H9 (cell line): ENCODE results near the gene TMEM125. TPM values are rescaled to one million over a fixed set of nuclear protein-coding genes. Genes with fewer than 3 reads are reported as not detected.

Experiments used
- DNase-seq: peaks from one replicate; pipeline ENCODE4 v3.0.0-alpha.2; 2017
- H2AFZ ChIP-seq: one replicate; pipeline ENCODE4 v1.6.1; 2013; ENCODE audit warnings: mild to moderate bottlenecking, low read length, control low read depth, moderate library complexity
- H2AK5ac ChIP-seq: 2 replicates; pipeline ENCODE4 v1.6.1; 2013; ENCODE audit warnings: low read length, control low read depth, mixed read lengths; ENCODE audit not compliant: insufficient read length
- H2BK120ac ChIP-seq: one replicate; pipeline ENCODE4 v1.6.1; 2013; ENCODE audit warnings: low read depth, mild to moderate bottlenecking, low read length, control low read depth, inconsistent platforms; ENCODE audit not compliant: poor library complexity, severe bottlenecking
- H2BK12ac ChIP-seq: 2 replicates; pipeline ENCODE4 v1.6.1; 2013; ENCODE audit warnings: low read length, control low read depth, mixed read lengths, low read depth; ENCODE audit not compliant: insufficient read length
- H2BK15ac ChIP-seq: 2 replicates; pipeline ENCODE4 v1.6.1; 2013; ENCODE audit warnings: low read depth, low read length, control low read depth
- H2BK20ac ChIP-seq: one replicate; pipeline ENCODE4 v1.6.1; 2013; ENCODE audit warnings: low read depth, mild to moderate bottlenecking, low read length, control low read depth, inconsistent platforms; ENCODE audit not compliant: poor library complexity, severe bottlenecking
- H2BK5ac ChIP-seq: 2 replicates; pipeline ENCODE4 v1.6.1; 2013; ENCODE audit warnings: low read length, control low read depth, mixed read lengths; ENCODE audit not compliant: insufficient read length
- H3K14ac ChIP-seq: 2 replicates; pipeline ENCODE4 v1.6.1; 2013; ENCODE audit warnings: low read length, control low read depth; ENCODE audit not compliant: insufficient read depth
- H3K18ac ChIP-seq: 2 replicates; pipeline ENCODE4 v1.6.1; 2013; ENCODE audit warnings: low read depth, mild to moderate bottlenecking, mixed read lengths, low read length, control low read depth; ENCODE audit not compliant: insufficient read length
- H3K23ac ChIP-seq: 2 replicates; pipeline ENCODE4 v1.6.1; 2013; ENCODE audit warnings: low read length, control low read depth, mixed read lengths, low read depth; ENCODE audit not compliant: insufficient read length
- H3K23me2 ChIP-seq: 2 replicates; pipeline ENCODE4 v1.6.1; 2013; ENCODE audit warnings: low read depth, mild to moderate bottlenecking, mixed read lengths, low read length, control low read depth; ENCODE audit not compliant: insufficient read length, poor library complexity, severe bottlenecking
- H3K27ac ChIP-seq: 2 replicates; pipeline ENCODE4 v1.5.1; 2013; ENCODE audit warnings: low read length, control low read depth, mixed read lengths, low read depth; ENCODE audit not compliant: insufficient read length
- H3K27me3 ChIP-seq: 2 replicates; pipeline ENCODE4 v1.6.1; 2013; ENCODE audit warnings: low read length, control low read depth, inconsistent platforms; ENCODE audit not compliant: insufficient read depth
- H3K4ac ChIP-seq: 2 replicates; pipeline ENCODE4 v1.6.1; 2013; ENCODE audit warnings: low read depth, mild to moderate bottlenecking, control low read depth, inconsistent platforms, low read length, moderate library complexity
- H3K4me1 ChIP-seq: 2 replicates; pipeline ENCODE4 v1.6.1; 2013; ENCODE audit warnings: low read length, control low read depth, inconsistent platforms; ENCODE audit not compliant: insufficient read depth
- H3K4me2 ChIP-seq: 2 replicates; pipeline ENCODE4 v1.6.1; 2013; ENCODE audit warnings: low read length, control low read depth, mixed read lengths; ENCODE audit not compliant: insufficient read length, insufficient read depth
- H3K56ac ChIP-seq: 2 replicates; pipeline ENCODE4 v1.6.1; 2013; ENCODE audit warnings: low read depth, mild to moderate bottlenecking, mixed read lengths, low read length, control low read depth; ENCODE audit not compliant: insufficient read length
- H3K79me1 ChIP-seq: 2 replicates; pipeline ENCODE4 v1.6.1; 2013; ENCODE audit warnings: low read depth, mild to moderate bottlenecking, moderate library complexity, low read length, control low read depth, inconsistent platforms; ENCODE audit not compliant: insufficient read depth, poor library complexity, severe bottlenecking
- H3K79me2 ChIP-seq: 2 replicates; pipeline ENCODE4 v1.6.1; 2013; ENCODE audit warnings: low read length, control low read depth, inconsistent platforms; ENCODE audit not compliant: insufficient read depth
- H3K9ac ChIP-seq: 2 replicates; pipeline ENCODE4 v1.6.1; 2013; ENCODE audit warnings: low read length, control low read depth, mixed read lengths; ENCODE audit not compliant: insufficient read length; ENCODE audit errors: extremely low read depth
- H3K9me3 ChIP-seq: one replicate; pipeline ENCODE4 v1.6.1; 2013; ENCODE audit warnings: low read depth, low read length, inconsistent platforms; ENCODE audit not compliant: control insufficient read depth
- H3T11ph ChIP-seq: one replicate; pipeline ENCODE4 v1.6.1; 2013; ENCODE audit warnings: mild to moderate bottlenecking, low read length, control low read depth, inconsistent platforms
- H4K20me1 ChIP-seq: one replicate; pipeline ENCODE4 v1.6.1; 2013; ENCODE audit not compliant: control insufficient read depth, insufficient read length, insufficient read depth
- H4K5ac ChIP-seq: 2 replicates; pipeline ENCODE4 v1.6.1; 2013; ENCODE audit warnings: low read depth, mild to moderate bottlenecking, mixed read lengths, low read length, control low read depth; ENCODE audit not compliant: insufficient read length
- H4K8ac ChIP-seq: replicated peaks from 2 replicates; pipeline ENCODE4 v1.6.1; 2013; ENCODE audit warnings: low read length, control low read depth, mixed read lengths, low read depth; ENCODE audit not compliant: insufficient read length
- H4K91ac ChIP-seq: 2 replicates; pipeline ENCODE4 v1.6.1; 2013; ENCODE audit warnings: low read depth, mild to moderate bottlenecking, moderate library complexity, mixed read lengths, low read length, control low read depth; ENCODE audit not compliant: insufficient read length
- H3K27ac Mint-ChIP-seq, 3 experiments: 2 replicates in 2 of 3; 3 replicates in 1 of 3; pipeline ENCODE4 v1.8.0; 2020 to 2021; ENCODE audit warnings: mixed read lengths in 3 of 3, mild to moderate bottlenecking in 1 of 3, moderate library complexity in 1 of 3
- H3K27me3 Mint-ChIP-seq: 2 replicates; pipeline ENCODE4 v1.8.0; 2021; ENCODE audit warnings: low read depth, mild to moderate bottlenecking, moderate library complexity, mixed read lengths
- H3K36me3 Mint-ChIP-seq, 3 experiments: 2 replicates in 2 of 3; 3 replicates in 1 of 3; pipeline ENCODE4 v1.8.0; 2020 to 2021; ENCODE audit warnings: low read depth in 3 of 3, mixed read lengths in 3 of 3; ENCODE audit not compliant: insufficient read depth in 1 of 3
- H3K4me1 Mint-ChIP-seq, 2 experiments: 2 replicates each; pipeline ENCODE4 v1.8.0; 2020; ENCODE audit warnings: mixed read lengths in 2 of 2
- H3K4me3 Mint-ChIP-seq, 2 experiments: 2 replicates in 1 of 2; 3 replicates in 1 of 2; pipeline ENCODE4 v1.8.0; 2020 to 2021; ENCODE audit warnings: mild to moderate bottlenecking in 2 of 2, mixed read lengths in 2 of 2, moderate library complexity in 1 of 2
- H3K9me3 Mint-ChIP-seq, 2 experiments: 2 replicates in 1 of 2; 3 replicates in 1 of 2; pipeline ENCODE4 v1.8.0; 2020; ENCODE audit warnings: mild to moderate bottlenecking in 2 of 2, mixed read lengths in 2 of 2, moderate library complexity in 1 of 2
- CTCF ChIP-seq: fragments of 200-600 bp; sonication (generic); conservative IDR thresholded peaks from 3 replicates; pipeline ENCODE4 v1.8.0; 2021; ENCODE audit warnings: antibody characterized with exemption, mild to moderate bottlenecking
- WGBS: extraction: QIAGEN DNeasy Blood & Tissue Kit; methylation state at CpG from one replicate; pipeline ENCODE4 v1.1.7; 2013; ENCODE audit warnings: missing lambda C conversion rate, low lambda C conversion rate, mixed read lengths; ENCODE audit not compliant: insufficient read length; ENCODE audit errors: extremely low coverage; 5-methylcytosine and 5-hydroxymethylcytosine counted together
- total RNA-seq: library from RNA; stranded (reverse); gene quantifications from 2 replicates; pipeline ENCODE4 v1.2.1, GENCODE V29; 2021

The TMEM125 gene
- total RNA-seq, 1 experiment from 2014 or later, result 19.6 TPM

DNA sequence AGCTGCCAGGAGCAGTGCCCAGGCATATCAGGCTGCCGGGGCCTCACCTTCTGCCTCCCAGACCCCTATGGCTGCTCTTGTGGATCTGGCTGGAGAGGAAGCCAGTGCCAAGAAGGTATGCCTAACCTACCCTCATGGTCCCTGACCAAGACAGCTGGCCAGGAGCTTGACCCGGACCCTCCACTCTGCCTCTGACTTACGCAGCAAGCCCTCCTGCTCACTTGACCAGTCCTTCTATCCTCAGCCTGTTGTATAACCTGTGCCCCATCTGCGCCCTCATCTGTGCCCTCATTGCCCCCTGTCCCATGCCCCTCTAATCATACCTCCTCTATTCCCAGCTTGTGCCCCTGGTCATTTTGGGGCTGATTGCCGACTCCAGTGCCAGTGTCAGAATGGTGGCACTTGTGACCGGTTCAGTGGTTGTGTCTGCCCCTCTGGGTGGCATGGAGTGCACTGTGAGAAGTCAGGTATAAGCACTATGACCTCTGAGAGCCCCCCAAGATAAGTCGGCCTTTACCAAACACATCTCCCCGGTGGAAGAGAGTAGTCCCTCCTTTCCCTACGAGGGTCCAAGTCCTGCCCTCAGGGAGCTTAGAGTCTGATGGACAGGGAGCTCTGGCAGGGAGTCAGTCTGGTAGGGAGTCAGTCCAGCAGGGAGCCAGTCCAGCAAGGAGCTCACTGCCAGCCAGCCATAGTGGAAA lies 37.8 kb downstream of the TMEM125 start:
- no peaks in the 10 kb centered on the region; a peak in 1 of 7 replicates for H3K36me3 Mint-ChIP-seq
- no peak overlapping the region for H4K5ac ChIP-seq
- no peak overlapping the region for H2BK12ac ChIP-seq
- no peaks in the 10 kb centered on the region for H3K79me2 ChIP-seq
- H3K4me1 Mint-ChIP-seq, result peaks cover 9% of the 10 kb centered on the region in 2 experiments; a peak in 3 of 4 replicates
- no peak overlapping the region for H4K8ac ChIP-seq
- no peak overlapping the region for H2BK15ac ChIP-seq
- H2BK20ac ChIP-seq, result no peak overlapping the region
- H3K79me1 ChIP-seq, result no peaks in the 10 kb centered on the region
- no peak overlapping the region for H3K23ac ChIP-seq
- H4K91ac ChIP-seq, result no peak overlapping the region
- TF ChIP-seq CTCF, result no peak
- H3K56ac ChIP-seq, result no peak overlapping the region
- H3K4ac ChIP-seq, result no peak overlapping the region
- no peak overlapping the region for H3K14ac ChIP-seq
- no peak for DNase-seq
- no peaks in the 10 kb centered on the region for H4K20me1 ChIP-seq
- no CpG with 5 or more reads among the region's 9 CpGs for WGBS
- no peak overlapping the region for H2BK5ac ChIP-seq
- H3K9ac ChIP-seq, result no peak overlapping the region
- no peak overlapping the region for H2BK120ac ChIP-seq
- no peaks in the 10 kb centered on the region for H3K4me1 ChIP-seq
- no peak overlapping the region for H3K4me3 Mint-ChIP-seq
- no peak overlapping the region for H2AFZ ChIP-seq
- no peaks in the 10 kb centered on the region for H3K27me3 ChIP-seq
- H3K27me3 Mint-ChIP-seq, result peaks cover 19% of the 10 kb centered on the region
- no peaks in the 10 kb centered on the region for H3K9me3 Mint-ChIP-seq
- H3K9me3 ChIP-seq, result no peaks in the 10 kb centered on the region
- H2AK5ac ChIP-seq, result no peak overlapping the region
- no peak overlapping the region for H3K27ac Mint-ChIP-seq
- H3K23me2 ChIP-seq, result no peaks in the 10 kb centered on the region
- H3K18ac ChIP-seq, result no peak overlapping the region
- no peak overlapping the region for H3T11ph ChIP-seq
- no peak overlapping the region for H3K27ac ChIP-seq
- no peak overlapping the region for H3K4me2 ChIP-seq
